Measurements from ENCODE around the gene ZBTB39. TPM values are rescaled to one million over a fixed set of nuclear protein-coding genes. Genes with fewer than 3 reads are reported as not detected.
A peak's percentile ranks its signal among the peaks of the same experiment; 100 is the strongest.

ZBTB39 gene
- total RNA-seq, 4 donors from 2014 or later = 6.1 to 8.9 (median 6.7) TPM

DNA sequence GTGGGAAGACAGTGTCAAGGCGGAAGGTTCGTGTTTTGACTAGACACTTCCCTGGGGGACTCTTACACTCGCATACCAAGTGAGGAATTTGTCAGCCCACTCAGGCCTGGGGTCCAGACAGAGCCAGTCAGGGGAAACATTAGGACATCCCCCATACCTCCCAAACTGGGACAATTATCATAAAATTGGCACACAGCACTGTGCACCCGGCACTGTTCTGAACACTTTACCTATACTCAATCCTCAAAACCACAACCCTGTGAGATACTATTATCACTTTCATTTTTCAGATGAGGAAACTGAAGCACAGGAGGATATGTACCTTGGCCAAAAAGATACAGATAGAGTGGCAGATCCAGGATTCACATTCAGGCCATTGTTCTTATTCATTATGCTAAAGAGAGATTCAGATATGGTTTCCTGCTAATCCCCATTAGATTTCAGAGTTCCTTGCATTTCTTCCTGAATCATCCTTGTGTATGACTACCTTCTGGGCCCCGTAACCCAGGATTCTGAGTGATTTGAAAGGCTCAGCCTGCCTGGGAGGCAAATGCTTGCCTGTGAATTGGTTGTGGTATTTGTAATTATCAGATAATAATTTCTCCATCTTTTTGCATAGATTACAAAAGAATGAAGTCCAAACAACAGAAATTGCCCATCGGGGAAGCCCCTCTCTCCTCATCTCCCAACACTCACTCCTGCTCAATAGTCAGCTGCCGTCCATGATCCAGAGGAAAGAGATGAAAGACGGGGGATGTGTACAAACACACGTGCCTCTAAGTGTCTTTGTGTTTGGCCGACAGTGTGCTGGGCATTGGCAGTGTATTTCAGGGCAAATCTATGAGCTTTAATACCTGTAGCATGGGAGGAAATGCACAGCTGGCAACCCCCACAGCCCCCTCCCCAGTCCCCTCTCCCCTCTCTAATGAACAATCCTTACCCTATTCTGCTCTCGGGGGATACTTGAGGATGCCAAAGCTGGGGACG is 5.4 kb upstream of the ZBTB39 start:
- TF ChIP-seq EP300 (IDR thresholded peaks at IDR 0.05) = no peak
- TF ChIP-seq POLR2A (IDR thresholded peaks at IDR 0.05) = no peak
- TF ChIP-seq, protein P1, sequence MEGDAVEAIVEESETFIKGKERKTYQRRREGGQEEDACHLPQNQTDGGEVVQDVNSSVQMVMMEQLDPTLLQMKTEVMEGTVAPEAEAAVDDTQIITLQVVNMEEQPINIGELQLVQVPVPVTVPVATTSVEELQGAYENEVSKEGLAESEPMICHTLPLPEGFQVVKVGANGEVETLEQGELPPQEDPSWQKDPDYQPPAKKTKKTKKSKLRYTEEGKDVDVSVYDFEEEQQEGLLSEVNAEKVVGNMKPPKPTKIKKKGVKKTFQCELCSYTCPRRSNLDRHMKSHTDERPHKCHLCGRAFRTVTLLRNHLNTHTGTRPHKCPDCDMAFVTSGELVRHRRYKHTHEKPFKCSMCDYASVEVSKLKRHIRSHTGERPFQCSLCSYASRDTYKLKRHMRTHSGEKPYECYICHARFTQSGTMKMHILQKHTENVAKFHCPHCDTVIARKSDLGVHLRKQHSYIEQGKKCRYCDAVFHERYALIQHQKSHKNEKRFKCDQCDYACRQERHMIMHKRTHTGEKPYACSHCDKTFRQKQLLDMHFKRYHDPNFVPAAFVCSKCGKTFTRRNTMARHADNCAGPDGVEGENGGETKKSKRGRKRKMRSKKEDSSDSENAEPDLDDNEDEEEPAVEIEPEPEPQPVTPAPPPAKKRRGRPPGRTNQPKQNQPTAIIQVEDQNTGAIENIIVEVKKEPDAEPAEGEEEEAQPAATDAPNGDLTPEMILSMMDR (IDR thresholded peaks at IDR 0.05) = no peak
- TF ChIP-seq POLR2AphosphoS5 (IDR thresholded peaks at IDR 0.05) = no peak
- no peak overlapping the region for H3K27ac ChIP-seq
- no peak overlapping the region for H3K4me3 ChIP-seq
- ATAC-seq = no peak
- 76 to 79% methylated on average over 6 to 9 of the region's 12 CpGs for WGBS, 2 donors (ENCODE audit: low coverage in 1 of 2)
- H3K9me3 ChIP-seq = no peaks in the 10 kb centered on the region
- H3K4me1 ChIP-seq = peaks cover 0 to 6% (median 2%) of the 10 kb centered on the region in 3 donors
- H3K27me3 ChIP-seq = peaks cover 33% of the 10 kb centered on the region
- H3K36me3 ChIP-seq = no peaks in the 10 kb centered on the region

DNA sequence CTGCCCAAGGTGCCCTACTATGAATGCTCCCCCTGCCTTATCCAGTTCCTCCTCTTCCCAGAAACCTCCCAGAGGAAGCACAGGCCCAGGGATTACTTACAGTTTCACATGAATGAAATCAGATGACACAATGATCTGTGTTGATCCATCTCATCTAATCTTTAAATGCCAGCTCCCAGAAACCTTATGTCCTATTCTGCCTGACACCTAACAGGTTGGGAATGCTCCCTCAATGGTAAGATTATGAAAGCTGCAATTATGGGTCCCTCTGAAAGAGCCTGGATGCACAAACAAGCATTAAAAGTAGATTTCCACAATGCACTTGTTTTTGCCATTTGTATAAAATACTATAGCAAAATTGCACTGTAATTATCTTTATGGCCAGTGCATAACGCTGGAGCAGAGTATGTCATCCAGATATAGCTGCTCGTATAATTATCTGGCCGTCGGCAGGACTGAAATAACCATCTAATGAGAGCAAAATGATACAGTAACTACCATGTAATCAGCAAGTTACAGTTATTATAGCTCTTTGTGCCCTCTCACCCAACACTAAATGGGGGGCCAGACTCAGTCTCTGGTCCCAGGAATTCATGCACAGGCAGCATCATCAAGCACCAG is 4.4 kb upstream of the ZBTB39 start:
- 77 to 95% methylated on average over 4 of the region's 4 CpGs for WGBS, 2 donors (ENCODE audit: low coverage in 1 of 2)
- Histone ChIP-seq H3K9me3 (no peaks in the 10 kb centered on the region), H3K27me3 (peaks cover 24% of the 10 kb centered on the region), H3K36me3 (no peaks in the 10 kb centered on the region), H3K27ac (no peak overlapping the region), H3K4me1 (peaks cover 0 to 12% (median 4%) of the 10 kb centered on the region in 3 donors), H3K4me3 (no peak overlapping the region)
- no peak for ATAC-seq
- TF ChIP-seq EP300 (IDR thresholded peaks at IDR 0.05) (no peak), POLR2AphosphoS5 (IDR thresholded peaks at IDR 0.05) (no peak), POLR2A (IDR thresholded peaks at IDR 0.05) (no peak)
- TF ChIP-seq, protein P1 (IDR thresholded peaks at IDR 0.05) = no peak

DNA sequence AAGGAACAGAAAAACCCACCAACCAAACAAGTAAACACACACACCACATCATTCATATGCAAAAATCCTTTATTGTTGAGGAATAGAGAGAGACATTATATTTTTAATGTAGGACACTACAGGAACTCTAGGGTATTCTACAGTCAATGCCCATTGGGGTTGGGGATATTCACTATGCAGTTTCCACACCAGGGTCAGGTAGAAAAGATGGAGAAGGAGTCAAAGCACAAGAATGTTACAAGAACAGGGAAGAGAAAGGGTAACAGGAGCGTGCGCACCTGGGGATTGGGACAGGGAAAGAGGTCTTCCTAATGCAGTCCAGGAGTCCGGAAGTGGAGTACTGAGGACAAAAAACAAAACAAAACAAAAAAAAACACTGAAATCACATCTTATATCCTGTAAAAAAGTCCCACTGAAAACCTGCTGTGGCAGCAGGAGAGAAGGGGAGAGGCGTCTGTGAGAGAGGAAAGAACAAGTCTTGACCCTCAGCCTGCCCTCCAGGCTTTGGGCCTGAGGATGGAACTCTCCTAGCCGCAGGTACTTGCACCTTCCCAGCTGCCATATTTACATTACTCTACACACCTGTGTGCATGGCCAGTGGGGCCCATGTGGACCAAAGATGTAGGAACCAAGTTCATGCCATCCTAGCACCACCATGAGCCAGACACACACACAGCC is 3.7 kb upstream of the ZBTB39 start:
- H3K27ac ChIP-seq = no peak overlapping the region
- no peaks in the 10 kb centered on the region for H3K36me3 ChIP-seq
- H3K4me1 ChIP-seq = peaks cover 0 to 18% (median 8%) of the 10 kb centered on the region in 3 donors
- peaks cover 18% of the 10 kb centered on the region for H3K27me3 ChIP-seq
- ATAC-seq = no peak
- TF ChIP-seq, protein P1 (IDR thresholded peaks at IDR 0.05) = no peak
- TF ChIP-seq POLR2A (IDR thresholded peaks at IDR 0.05) (no peak), POLR2AphosphoS5 (IDR thresholded peaks at IDR 0.05) (no peak), EP300 (IDR thresholded peaks at IDR 0.05) (no peak)
- no peak overlapping the region for H3K4me3 ChIP-seq
- 77 to 81% methylated on average over 2 to 5 of the region's 5 CpGs for WGBS, 2 donors (ENCODE audit: low coverage in 1 of 2)
- H3K9me3 ChIP-seq = no peaks in the 10 kb centered on the region

DNA sequence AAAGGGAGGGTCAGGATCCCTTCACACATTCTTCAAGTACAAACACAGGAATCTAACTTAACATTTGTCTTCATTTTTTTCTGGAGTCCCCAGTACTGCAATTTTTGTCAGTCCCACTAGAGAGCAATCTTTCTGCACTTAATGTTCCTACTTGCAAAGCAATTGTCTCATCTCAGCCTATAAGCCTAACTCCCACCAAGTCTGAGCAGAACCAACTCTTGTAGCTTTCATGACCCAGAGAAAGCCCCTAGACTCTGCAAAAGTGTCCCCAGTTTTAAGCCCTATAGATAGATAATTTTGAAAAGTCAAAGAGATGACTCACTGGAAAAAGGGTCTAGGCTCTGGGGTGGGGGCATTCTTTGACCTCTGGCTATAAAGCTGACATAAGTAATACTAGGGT is 1.8 kb upstream of the ZBTB39 start:
- Histone ChIP-seq H3K36me3 (peaks cover 0 to 16% of the 10 kb centered on the region in 2 donors), H3K4me3 (no peak overlapping the region), H3K27ac (no peak overlapping the region), H3K27me3 (no peaks in the 10 kb centered on the region), H3K9me3 (no peaks in the 10 kb centered on the region), H3K4me1 (peaks cover 0 to 28% (median 13%) of the 10 kb centered on the region in 3 donors)
- ATAC-seq = no peak
- TF ChIP-seq, protein P1 (IDR thresholded peaks at IDR 0.05) = peak in 3 of 4 experiments; percentile 45 to 61 (median 53)
- TF ChIP-seq EP300 (IDR thresholded peaks at IDR 0.05) = no peak

Data from gastroesophageal sphincter (tissue), 4 donors.